GM18517 (cell line): Measurements from ENCODE around the gene FER.
"Not testable (repeated sequence)": the region's sequence is repeated elsewhere in the genome, so short reads cannot be mapped to it uniquely, and the experiment has no call there.

Source experiments
- ATAC-seq: cut with Tn5 transposase; IDR thresholded peaks from one replicate; pipeline ENCODE4 v1.9.1; 2021; ENCODE audit warnings: mild to moderate bottlenecking, moderate library complexity; ENCODE audit not compliant: unreplicated experiment

FER gene

GRCh38 chr5:108797986-108798385, 50.3 kb downstream of the FER start:
- no peak for ATAC-seq

GRCh38 chr5:108798513-108799265, 51.0 kb downstream of the FER start:
- no peak for ATAC-seq

GRCh38 chr5:108801301-108801700, 53.6 kb downstream of the FER start:
- no peak for ATAC-seq

- ATAC-seq, result no peak
These were observed 54.1 kb downstream of the FER start for GRCh38 chr5:108801776-108802175.

GRCh38 chr5:108810717-108811116, 63.0 kb downstream of the FER start:
- no peak for ATAC-seq

GRCh38 chr5:108813673-108814072, 66.0 kb downstream of the FER start:
- ATAC-seq, result no peak

- no peak for ATAC-seq
These were observed 66.9 kb downstream of the FER start for GRCh38 chr5:108814551-108814950.

GRCh38 chr5:108818613-108819272, 71.0 kb downstream of the FER start:
- peak; percentile 99 for ATAC-seq

GRCh38 chr5:108820983-108821382, 73.3 kb downstream of the FER start:
- ATAC-seq, result no peak

GRCh38 chr5:108822211-108822947, 74.7 kb downstream of the FER start:
- no peak for ATAC-seq

GRCh38 chr5:108827131-108827530, 79.4 kb downstream of the FER start:
- no peak for ATAC-seq

GRCh38 chr5:108830705-108831276, 83.1 kb downstream of the FER start:
- ATAC-seq, result no peak

GRCh38 chr5:108836492-108836891, 88.8 kb downstream of the FER start:
- no peak for ATAC-seq

- not testable (repeated sequence) for ATAC-seq
These were observed 94.7 kb downstream of the FER start for GRCh38 chr5:108842260-108842941.

- not testable (repeated sequence) for ATAC-seq
These were observed 103.4 kb downstream of the FER start for GRCh38 chr5:108851129-108851528.

GRCh38 chr5:108857905-108858304, 110.2 kb downstream of the FER start:
- ATAC-seq, result no peak

- peak; percentile 99 for ATAC-seq
These were observed 111.3 kb downstream of the FER start for GRCh38 chr5:108858959-108859358.

GRCh38 chr5:108862211-108862610, 114.5 kb downstream of the FER start:
- no peak for ATAC-seq

- not testable (repeated sequence) for ATAC-seq
These were observed 118.4 kb downstream of the FER start for GRCh38 chr5:108866097-108866496.

GRCh38 chr5:108867656-108868055, 120.0 kb downstream of the FER start:
- ATAC-seq, result no peak

GRCh38 chr5:108869066-108869465, 121.4 kb downstream of the FER start:
- ATAC-seq, result no peak
